ENCODE measurements around the gene NLRP3.
A peak's percentile ranks its signal among the peaks of the same experiment; 100 is the strongest.
"Not testable (repeated sequence)": the region's sequence is repeated elsewhere in the genome, so short reads cannot be mapped to it uniquely, and the experiment has no call there.

The NLRP3 gene

GRCh38 chr1:247441606-247442005 lies 25.6 kb downstream of the NLRP3 start:
- no peak for DNase-seq

GRCh38 chr1:247442164-247442563 lies 26.2 kb downstream of the NLRP3 start:
- DNase-seq = no peak

GRCh38 chr1:247443641-247444040 lies 27.7 kb downstream of the NLRP3 start:
- no peak for DNase-seq

GRCh38 chr1:247444571-247444970 lies 28.6 kb downstream of the NLRP3 start:
- DNase-seq = no peak

- DNase-seq = peak; percentile 36
Measured at GRCh38 chr1:247445526-247446356, 29.8 kb downstream of the NLRP3 start.

GRCh38 chr1:247447162-247447909 lies 31.4 kb downstream of the NLRP3 start:
- no peak for DNase-seq

- peak; percentile 48 for DNase-seq
Measured at GRCh38 chr1:247448107-247448791, 32.3 kb downstream of the NLRP3 start.

GRCh38 chr1:247451388-247452010 lies 35.5 kb downstream of the NLRP3 start:
- DNase-seq = no peak

- no peak for DNase-seq
Measured at GRCh38 chr1:247452447-247453039, 36.6 kb downstream of the NLRP3 start.

GRCh38 chr1:247453245-247453644 lies 37.3 kb downstream of the NLRP3 start:
- DNase-seq = no peak

GRCh38 chr1:247453997-247454396 lies 38.0 kb downstream of the NLRP3 start:
- DNase-seq = no peak

GRCh38 chr1:247456021-247456420 lies 40.0 kb downstream of the NLRP3 start:
- no peak for DNase-seq

- DNase-seq = no peak
Measured at GRCh38 chr1:247456914-247457639, 41.1 kb downstream of the NLRP3 start.

- DNase-seq = no peak
Measured at GRCh38 chr1:247459507-247459906, 43.5 kb downstream of the NLRP3 start.

- no peak for DNase-seq
Measured at GRCh38 chr1:247465796-247466195, 49.8 kb downstream of the NLRP3 start.

GRCh38 chr1:247467129-247467528 lies 51.2 kb downstream of the NLRP3 start:
- DNase-seq = no peak

- DNase-seq = no peak
Measured at GRCh38 chr1:247468481-247469140, 52.6 kb downstream of the NLRP3 start.

GRCh38 chr1:247469141-247469535 lies 53.2 kb downstream of the NLRP3 start:
- no peak for DNase-seq

- DNase-seq = not testable (repeated sequence)
Measured at GRCh38 chr1:247470942-247471429, 55.0 kb downstream of the NLRP3 start.

- DNase-seq = no peak
Measured at GRCh38 chr1:247471445-247472016, 55.6 kb downstream of the NLRP3 start.

- DNase-seq = no peak
Measured at GRCh38 chr1:247472035-247472434, 56.1 kb downstream of the NLRP3 start.
